ENCODE results near the gene SCG5.

SCG5 gene

DNA sequence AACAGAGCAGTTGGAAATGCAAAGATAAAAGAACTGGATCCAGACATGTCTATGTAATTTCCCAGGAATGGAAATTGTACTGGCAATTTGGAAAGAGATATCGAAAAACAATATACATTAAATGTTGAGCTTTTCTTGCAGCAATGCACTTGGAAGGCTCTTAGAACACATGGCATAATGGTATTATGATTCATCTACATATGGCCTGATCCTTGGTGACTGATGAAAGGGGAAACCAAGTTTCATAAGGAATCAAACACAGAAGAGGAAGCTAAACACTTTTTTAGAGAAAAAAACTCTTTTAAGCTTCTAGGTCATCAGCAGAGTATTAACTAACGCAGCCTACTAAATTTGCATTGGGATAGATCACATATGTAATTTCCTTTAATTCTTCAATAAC, 63.9 kb downstream of the SCG5 start:
- no peaks in the 10 kb centered on the region for H4K20me1 ChIP-seq (ENCODE audit: insufficient read depth, low read length)
- H3K36me3 ChIP-seq (replicated peaks; ENCODE audit: low read depth, low read length) = no peaks in the 10 kb centered on the region
- peaks cover 77% of the 10 kb centered on the region for H3K27me3 ChIP-seq (ENCODE audit: low read depth, low read length)
- no peaks in the 10 kb centered on the region for H3K79me2 ChIP-seq (ENCODE audit: low read length)
- TF ChIP-seq, protein P1, sequence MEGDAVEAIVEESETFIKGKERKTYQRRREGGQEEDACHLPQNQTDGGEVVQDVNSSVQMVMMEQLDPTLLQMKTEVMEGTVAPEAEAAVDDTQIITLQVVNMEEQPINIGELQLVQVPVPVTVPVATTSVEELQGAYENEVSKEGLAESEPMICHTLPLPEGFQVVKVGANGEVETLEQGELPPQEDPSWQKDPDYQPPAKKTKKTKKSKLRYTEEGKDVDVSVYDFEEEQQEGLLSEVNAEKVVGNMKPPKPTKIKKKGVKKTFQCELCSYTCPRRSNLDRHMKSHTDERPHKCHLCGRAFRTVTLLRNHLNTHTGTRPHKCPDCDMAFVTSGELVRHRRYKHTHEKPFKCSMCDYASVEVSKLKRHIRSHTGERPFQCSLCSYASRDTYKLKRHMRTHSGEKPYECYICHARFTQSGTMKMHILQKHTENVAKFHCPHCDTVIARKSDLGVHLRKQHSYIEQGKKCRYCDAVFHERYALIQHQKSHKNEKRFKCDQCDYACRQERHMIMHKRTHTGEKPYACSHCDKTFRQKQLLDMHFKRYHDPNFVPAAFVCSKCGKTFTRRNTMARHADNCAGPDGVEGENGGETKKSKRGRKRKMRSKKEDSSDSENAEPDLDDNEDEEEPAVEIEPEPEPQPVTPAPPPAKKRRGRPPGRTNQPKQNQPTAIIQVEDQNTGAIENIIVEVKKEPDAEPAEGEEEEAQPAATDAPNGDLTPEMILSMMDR (IDR thresholded peaks at IDR 0.05; ENCODE audit: low read depth, low read length) = no peak
- TF ChIP-seq EZH2phosphoT487 (IDR thresholded peaks at IDR 0.05; ENCODE audit: low read depth) = no peak
- no peak overlapping the region for H3K9ac ChIP-seq (ENCODE audit: low read length)
- no peak overlapping the region for H3K4me2 ChIP-seq (ENCODE audit: low read length)
- H2AFZ ChIP-seq (ENCODE audit: low read depth, low read length) = no peak overlapping the region
- no peak overlapping the region for H3K4me3 ChIP-seq (ENCODE audit: low read length)
- H3K27ac ChIP-seq (ENCODE audit: low read length) = no peak overlapping the region
- H3K4me1 ChIP-seq (ENCODE audit: low read length) = peaks cover 2% of the 10 kb centered on the region; the same call in 1 of the 2 replicates
- H3K9me3 ChIP-seq (ENCODE audit: insufficient read depth, low read length) = no peaks in the 10 kb centered on the region

GRCh38 chr15:32706704-32707103, 65.2 kb downstream of the SCG5 start:
- Histone ChIP-seq H3K4me2 (ENCODE audit: low read length) (no peak overlapping the region), H3K79me2 (ENCODE audit: low read length) (no peaks in the 10 kb centered on the region), H3K9ac (ENCODE audit: low read length) (no peak overlapping the region), H4K20me1 (ENCODE audit: insufficient read depth, low read length) (no peaks in the 10 kb centered on the region), H3K9me3 (ENCODE audit: insufficient read depth, low read length) (no peaks in the 10 kb centered on the region), H3K27me3 (ENCODE audit: low read depth, low read length) (peaks cover 80% of the 10 kb centered on the region), H2AFZ (ENCODE audit: low read depth, low read length) (no peak overlapping the region), H3K27ac (ENCODE audit: low read length) (no peak overlapping the region), H3K4me3 (ENCODE audit: low read length) (no peak overlapping the region), H3K4me1 (ENCODE audit: low read length) (peaks cover 2% of the 10 kb centered on the region; the same call in 1 of the 2 replicates), H3K36me3 (replicated peaks; ENCODE audit: low read depth, low read length) (no peaks in the 10 kb centered on the region)
- TF ChIP-seq, protein P1 (IDR thresholded peaks at IDR 0.05; ENCODE audit: low read depth, low read length) = no peak
- no peak for TF ChIP-seq EZH2phosphoT487 (IDR thresholded peaks at IDR 0.05; ENCODE audit: low read depth)

DNA sequence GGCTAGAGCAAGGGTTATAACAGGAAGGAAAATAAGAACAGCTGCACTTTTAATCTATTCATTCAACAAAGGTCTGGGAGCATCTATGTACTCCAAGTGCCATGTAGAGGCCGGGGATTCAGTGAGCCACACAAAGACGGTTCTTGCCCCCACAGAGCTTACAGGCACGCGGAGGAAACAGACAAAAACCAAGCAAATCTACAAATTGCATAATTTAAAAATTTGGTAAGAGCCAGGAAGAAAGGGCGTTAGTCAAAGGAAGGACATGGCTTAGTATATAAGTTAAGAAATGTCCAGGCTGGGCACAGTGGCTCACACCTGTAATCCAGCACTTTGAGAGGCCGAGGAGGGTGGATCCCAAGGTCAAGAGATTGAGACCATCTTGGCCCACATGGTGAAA, 65.9 kb downstream of the SCG5 start:
- Histone ChIP-seq H2AFZ (ENCODE audit: low read depth, low read length) (no peak overlapping the region), H3K4me1 (ENCODE audit: low read length) (peaks cover 2% of the 10 kb centered on the region; the same call in 1 of the 2 replicates), H3K36me3 (replicated peaks; ENCODE audit: low read depth, low read length) (no peaks in the 10 kb centered on the region), H3K9ac (ENCODE audit: low read length) (no peak overlapping the region), H3K4me3 (ENCODE audit: low read length) (no peak overlapping the region), H4K20me1 (ENCODE audit: insufficient read depth, low read length) (no peaks in the 10 kb centered on the region), H3K27ac (ENCODE audit: low read length) (no peak overlapping the region), H3K27me3 (ENCODE audit: low read depth, low read length) (peaks cover 80% of the 10 kb centered on the region), H3K4me2 (ENCODE audit: low read length) (no peak overlapping the region), H3K9me3 (ENCODE audit: insufficient read depth, low read length) (no peaks in the 10 kb centered on the region), H3K79me2 (ENCODE audit: low read length) (no peaks in the 10 kb centered on the region)
- no peak for TF ChIP-seq EZH2phosphoT487 (IDR thresholded peaks at IDR 0.05; ENCODE audit: low read depth)
- TF ChIP-seq, protein P1 (IDR thresholded peaks at IDR 0.05; ENCODE audit: low read depth, low read length) = no peak

GRCh38 chr15:32709295-32710033, 68.0 kb downstream of the SCG5 start:
- H3K36me3 ChIP-seq (replicated peaks; ENCODE audit: low read depth, low read length) = no peaks in the 10 kb centered on the region
- no peak overlapping the region for H3K27ac ChIP-seq (ENCODE audit: low read length)
- H3K79me2 ChIP-seq (ENCODE audit: low read length) = no peaks in the 10 kb centered on the region
- peaks cover 79% of the 10 kb centered on the region for H3K27me3 ChIP-seq (ENCODE audit: low read depth, low read length)
- no peaks in the 10 kb centered on the region for H3K9me3 ChIP-seq (ENCODE audit: insufficient read depth, low read length)
- TF ChIP-seq EZH2phosphoT487 (IDR thresholded peaks at IDR 0.05; ENCODE audit: low read depth) = no peak
- TF ChIP-seq, protein P1 (IDR thresholded peaks at IDR 0.05; ENCODE audit: low read depth, low read length) = no peak
- H3K4me1 ChIP-seq (ENCODE audit: low read length) = peaks cover under 1% of the 10 kb centered on the region; the same call in 1 of the 2 replicates
- no peak overlapping the region for H3K4me3 ChIP-seq (ENCODE audit: low read length)
- no peak overlapping the region for H2AFZ ChIP-seq (ENCODE audit: low read depth, low read length)
- H4K20me1 ChIP-seq (ENCODE audit: insufficient read depth, low read length) = peaks cover 5% of the 10 kb centered on the region
- no peak overlapping the region for H3K9ac ChIP-seq (ENCODE audit: low read length)
- no peak overlapping the region for H3K4me2 ChIP-seq (ENCODE audit: low read length)

All from OCI-LY3 (cell line).